Hematopoietic multipotent progenitor cell treated with erythropoietin and hydrocortisone succinate and interleukin-3 and kit ligand, for 8 days (in vitro differentiated cells): ENCODE results near the gene RNF146.
"Not testable (repeated sequence)": the region's sequence is repeated elsewhere in the genome, so short reads cannot be mapped to it uniquely, and the experiment has no call there.

Source experiments
- DNase-seq: peaks from one replicate; pipeline ENCODE4 v3.0.0-alpha.2; 2015

Gene RNF146

GRCh38 chr6:127289934-127290333 lies 23.3 kb downstream of the RNF146 start:
- no peak for DNase-seq

GRCh38 chr6:127290391-127291265 lies 24.0 kb downstream of the RNF146 start:
- no peak for DNase-seq

GRCh38 chr6:127291495-127291894 lies 24.8 kb downstream of the RNF146 start:
- no peak for DNase-seq

GRCh38 chr6:127297502-127298070 lies 30.9 kb downstream of the RNF146 start:
- no peak for DNase-seq

GRCh38 chr6:127298475-127298874 lies 31.8 kb downstream of the RNF146 start:
- no peak for DNase-seq

- no peak for DNase-seq
Observed at GRCh38 chr6:127299522-127300240, 33.0 kb downstream of the RNF146 start.

GRCh38 chr6:127300411-127300810 lies 33.7 kb downstream of the RNF146 start:
- DNase-seq = no peak

GRCh38 chr6:127301199-127301700 lies 34.6 kb downstream of the RNF146 start:
- no peak for DNase-seq

GRCh38 chr6:127302728-127303660 lies 36.3 kb downstream of the RNF146 start:
- peak; percentile 75 for DNase-seq

GRCh38 chr6:127303917-127304316 lies 37.3 kb downstream of the RNF146 start:
- no peak for DNase-seq

GRCh38 chr6:127305741-127306140 lies 39.1 kb downstream of the RNF146 start:
- DNase-seq = no peak

- no peak for DNase-seq
Observed at GRCh38 chr6:127317388-127318128, 50.9 kb downstream of the RNF146 start.

GRCh38 chr6:127319686-127320085 lies 53.0 kb downstream of the RNF146 start:
- no peak for DNase-seq

- DNase-seq = no peak
Observed at GRCh38 chr6:127328043-127328609, 61.5 kb downstream of the RNF146 start.

GRCh38 chr6:127331256-127331655 lies 64.6 kb downstream of the RNF146 start:
- DNase-seq = not testable (repeated sequence)

- DNase-seq = no peak
Observed at GRCh38 chr6:127332383-127332961, 65.8 kb downstream of the RNF146 start.
